Uterus (tissue), 4 donors: ENCODE data around the gene SLC16A6. TPM values are rescaled to one million over a fixed set of nuclear protein-coding genes. Genes with fewer than 3 reads are reported as not detected.
"Not testable (repeated sequence)": the region's sequence is repeated elsewhere in the genome, so short reads cannot be mapped to it uniquely, and the experiment has no call there.

Experiments used
- DNase-seq, 2 donors: peaks; one replicate each; pipeline ENCODE4 v3.0.0-alpha.2; 2019 to 2020
- H3K27ac ChIP-seq, 2 donors: fragments of 200-600 bp; sonication (generic); 1 replicate in 1 of 2; 2 replicates in 1 of 2; pipeline ENCODE4 v1.5.1; 2016 to 2018
- H3K27me3 ChIP-seq, 2 donors: fragments of 200-600 bp; sonication (generic); one replicate each; pipeline ENCODE4 v1.5.1; 2018 to 2019; ENCODE audit warnings: control low read depth in 1 of 2
- H3K36me3 ChIP-seq, 2 donors: fragments of 200-600 bp; sonication (generic); one replicate each; pipeline ENCODE4 v1.5.1; 2019; ENCODE audit warnings: control low read depth in 1 of 2
- H3K4me1 ChIP-seq, 2 donors: fragments of 200-600 bp; sonication (generic); one replicate each; pipeline ENCODE4 v1.5.1; 2018 to 2019; ENCODE audit warnings: control low read depth in 1 of 2
- H3K4me3 ChIP-seq, 2 donors: fragments of 200-600 bp; sonication (generic); 1 replicate in 1 of 2; 2 replicates in 1 of 2; pipeline ENCODE4 v1.5.1; 2018 to 2019; ENCODE audit warnings: mild to moderate bottlenecking in 1 of 2
- H3K9me3 ChIP-seq, 2 donors: fragments of 200-600 bp; sonication (generic); one replicate each; pipeline ENCODE4 v1.5.1; 2019; ENCODE audit warnings: control low read depth in 1 of 2
- CTCF ChIP-seq, 4 experiments: fragments of 200-600 bp in 2 of 4; fragments of 450-650 bp in 2 of 4; sonication (generic) in 2 of 4; IDR thresholded peaks; one replicate each; pipeline ENCODE4 v1.5.1; 2016 to 2019; ENCODE audit warnings: antibody characterized with exemption in 4 of 4, mild to moderate bottlenecking in 2 of 4, moderate library complexity in 1 of 4
- POLR2A ChIP-seq, 2 donors: fragments of 450-650 bp; IDR thresholded peaks; one replicate each; pipeline ENCODE4 v1.6.1; 2016; ENCODE audit warnings: antibody characterized with exemption in 2 of 2, mild to moderate bottlenecking in 1 of 2, moderate library complexity in 1 of 2
- intact Hi-C: fragments of 100-400 bp; cut with DNase I; formaldehyde crosslinking; loops from one replicate; pipeline ENCODE4 v1.15.1; 2023; ENCODE audit warnings: low total_unique reads
- total RNA-seq, 4 donors: library from RNA; depleted of rRNA in 3 of 4; stranded (reverse); fragments of >200 nt in 3 of 4; gene quantifications; one replicate each; pipeline versions ENCODE4 v1.1.0 to v1.2.4, GENCODE V29; 2014 to 2023
- donor health status: DM: yes; HTN: yes; CAD: no.

Gene SLC16A6
- total RNA-seq, 4 donors from 2014 or later: 0.35 to 1.5 (median 1.0) TPM; not detected in 1

GRCh38 chr17:68288375-68288774, 2.6 kb downstream of the SLC16A6 start:
- H3K27me3 ChIP-seq: no peaks in the 10 kb centered on the region
- H3K9me3 ChIP-seq: no peaks in the 10 kb centered on the region
- peaks cover 0 to 16% of the 10 kb centered on the region in 2 donors for H3K4me1 ChIP-seq
- H3K27ac ChIP-seq: no peak overlapping the region
- no peak overlapping the region for H3K4me3 ChIP-seq
- DNase-seq: no peak
- no peaks in the 10 kb centered on the region for H3K36me3 ChIP-seq
- no peak for TF ChIP-seq CTCF (IDR thresholded peaks at IDR 0.05)
- TF ChIP-seq POLR2A (IDR thresholded peaks at IDR 0.05): no peak
- intact Hi-C loops: no loop called here

- H3K36me3 ChIP-seq, intact Hi-C loops, DNase-seq, H3K27me3 ChIP-seq, H3K4me3 ChIP-seq, H3K4me1 ChIP-seq, H3K27ac ChIP-seq, H3K9me3 ChIP-seq: not testable (repeated sequence)
Observed at GRCh38 chr17:68281965-68282364, 9.0 kb downstream of the SLC16A6 start.

- no peak overlapping the region for H3K27ac ChIP-seq
- intact Hi-C loops: loop anchor here (10.0 kb wide), 1 partner anchor 147 kb away; no protein-coding TSS in a partner anchor
- H3K36me3 ChIP-seq: no peaks in the 10 kb centered on the region
- no peaks in the 10 kb centered on the region for H3K4me1 ChIP-seq
- DNase-seq: no peak
- H3K27me3 ChIP-seq: no peaks in the 10 kb centered on the region
- TF ChIP-seq POLR2A (IDR thresholded peaks at IDR 0.05) (no peak), CTCF (IDR thresholded peaks at IDR 0.05) (no peak)
- H3K4me3 ChIP-seq: no peak overlapping the region
- no peaks in the 10 kb centered on the region for H3K9me3 ChIP-seq
Observed at GRCh38 chr17:68277807-68278206, 13.1 kb downstream of the SLC16A6 start.

- H3K4me3 ChIP-seq, H3K36me3 ChIP-seq, H3K27ac ChIP-seq, H3K9me3 ChIP-seq, H3K27me3 ChIP-seq, H3K4me1 ChIP-seq, DNase-seq: not testable (repeated sequence)
- intact Hi-C loops: loop anchor here (10.0 kb wide), 1 partner anchor 148 kb away; no protein-coding TSS in a partner anchor
Observed at GRCh38 chr17:68276339-68276738, 14.6 kb downstream of the SLC16A6 start.

- no peaks in the 10 kb centered on the region for H3K4me1 ChIP-seq
- H3K27ac ChIP-seq: no peak overlapping the region
- TF ChIP-seq POLR2A (IDR thresholded peaks at IDR 0.05) (no peak), CTCF (IDR thresholded peaks at IDR 0.05) (no peak)
- H3K36me3 ChIP-seq: no peaks in the 10 kb centered on the region
- intact Hi-C loops: loop anchor here (10.0 kb wide), 1 partner anchor 151 kb away; no protein-coding TSS in a partner anchor
- no peak for DNase-seq
- no peaks in the 10 kb centered on the region for H3K9me3 ChIP-seq
- H3K27me3 ChIP-seq: no peaks in the 10 kb centered on the region
- no peak overlapping the region for H3K4me3 ChIP-seq
Observed at GRCh38 chr17:68273722-68274121, 17.2 kb downstream of the SLC16A6 start.

- H3K36me3 ChIP-seq, H3K27me3 ChIP-seq, DNase-seq, H3K4me3 ChIP-seq, H3K9me3 ChIP-seq, H3K27ac ChIP-seq, H3K4me1 ChIP-seq, intact Hi-C loops: not testable (repeated sequence)
Observed at GRCh38 chr17:68265833-68266232, 25.1 kb downstream of the SLC16A6 start.

GRCh38 chr17:68263101-68263681, 27.7 kb downstream of the SLC16A6 start:
- not testable (repeated sequence) for H3K4me3 ChIP-seq, H3K36me3 ChIP-seq, DNase-seq, H3K4me1 ChIP-seq, H3K27me3 ChIP-seq, H3K9me3 ChIP-seq
- intact Hi-C loops: loop anchor here (5.0 kb wide), 1 partner anchor 199 kb away; no protein-coding TSS in a partner anchor
- peak; percentile 12 to 78 (median 57) for TF ChIP-seq CTCF (IDR thresholded peaks at IDR 0.05)
- H3K27ac ChIP-seq: peak overlapping the region; percentile 48 to 59

DNA sequence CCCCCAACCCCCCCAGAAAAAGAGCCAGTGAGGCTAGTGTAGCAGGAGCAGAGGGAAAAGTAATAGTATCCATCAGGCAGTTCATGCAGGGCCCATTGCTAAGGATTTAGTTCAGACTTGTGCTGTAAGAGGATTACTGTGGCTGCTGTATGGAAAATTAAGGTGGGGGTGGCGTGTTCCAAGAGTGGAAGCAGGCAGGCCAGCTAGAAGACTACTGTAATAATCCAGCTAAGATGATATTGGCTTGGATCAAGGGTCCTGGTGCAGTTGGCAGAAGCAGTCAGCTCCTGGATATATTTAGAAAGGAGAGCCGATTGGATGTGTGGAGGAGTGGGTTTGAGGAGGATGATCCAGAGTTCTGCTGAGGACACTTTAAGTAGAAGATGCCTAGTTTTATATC, 28.5 kb downstream of the SLC16A6 start:
- H3K36me3 ChIP-seq, H3K27me3 ChIP-seq, H3K9me3 ChIP-seq, DNase-seq, H3K4me3 ChIP-seq, H3K4me1 ChIP-seq: not testable (repeated sequence)
- peak overlapping the region; percentile 48 to 59 for H3K27ac ChIP-seq
- intact Hi-C loops: loop anchor here (5.0 kb wide), 1 partner anchor 200 kb away; no protein-coding TSS in a partner anchor
